GM12891 (cell line): ENCODE data around the gene F5.

ENCODE experiments used
- PAX5 ChIP-seq: IDR thresholded peaks from 2 replicates; pipeline ENCODE4 v1.6.1; 2011; ENCODE audit warnings: low read length, moderate library complexity, mild to moderate bottlenecking; ENCODE audit not compliant: insufficient read depth, severe bottlenecking
- POLR2A ChIP-seq: IDR thresholded peaks from 2 replicates; pipeline ENCODE4 v1.6.1; 2011; ENCODE audit warnings: low read depth, low read length, control low read depth
- POLR2AphosphoS5 ChIP-seq: IDR thresholded peaks from 2 replicates; pipeline ENCODE4 v1.6.1; 2011; ENCODE audit warnings: low read depth, low read length, control low read depth
- POU2F2 ChIP-seq: IDR thresholded peaks from 2 replicates; pipeline ENCODE4 v1.6.1; 2011; ENCODE audit warnings: low read depth, mild to moderate bottlenecking, control low read depth, low read length, moderate library complexity
- SPI1 ChIP-seq: IDR thresholded peaks from 2 replicates; pipeline ENCODE4 v1.6.1; 2011; ENCODE audit warnings: low read depth, low read length, control low read depth
- TAF1 ChIP-seq: IDR thresholded peaks from 2 replicates; pipeline ENCODE4 v1.6.1; 2011; ENCODE audit warnings: low read depth, low read length, control low read depth

DNA sequence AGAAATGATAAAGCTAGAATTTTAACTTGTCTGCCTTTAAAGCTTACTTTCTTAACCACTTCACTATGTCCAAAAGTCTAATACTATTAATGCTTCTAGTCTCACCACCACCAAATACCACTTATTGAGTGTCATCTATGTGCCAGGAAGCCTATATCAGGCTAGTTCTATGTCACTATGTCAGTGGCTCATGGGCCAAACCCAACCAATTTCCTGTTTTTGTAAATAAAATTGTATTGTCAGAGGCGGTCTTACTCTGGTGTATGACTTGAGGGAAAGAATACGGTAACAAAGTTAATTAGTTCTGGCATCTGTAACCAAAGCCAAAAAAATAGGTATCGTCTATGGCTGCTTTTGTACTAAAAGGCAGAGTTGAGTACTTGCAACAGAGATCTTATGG is 14.8 kb downstream of the F5 start:
- TF ChIP-seq POLR2AphosphoS5 (no peak), PAX5 (no peak), POLR2A (no peak), TAF1 (no peak), SPI1 (no peak), POU2F2 (no peak)
